Endothelial cell of umbilical vein (primary cell): ENCODE results near the gene DIDO1. TPM values are rescaled to one million over a fixed set of nuclear protein-coding genes. Genes with fewer than 3 reads are reported as not detected.
A peak's percentile ranks its signal among the peaks of the same experiment; 100 is the strongest.

Experiments
- BruUV-seq: library from RNA; stranded (reverse); fragments of 400-500 nt; replicated peaks from 2 replicates; lab custom pipeline; 2021; lab: Mats Ljungman, UMichigan
- CTCF ChIA-PET: fragments of 300-600, 350-600 bp; sonication (Branson Sonifier 250); formaldehyde crosslinking; loops from one replicate; lab custom pipeline; 2021; ENCODE audit warnings: antibody characterized with exemption, inconsistent platforms; lab: Charles Lee
- POLR2A ChIA-PET: fragments of 300-600, 350-600 bp; sonication (Branson Sonifier 250); formaldehyde crosslinking; loops from one replicate; lab custom pipeline; 2021; ENCODE audit warnings: antibody characterized with exemption, inconsistent platforms; lab: Charles Lee
- DNase-seq: peaks from one replicate; pipeline ENCODE4 v3.0.0-alpha.2; 2011; ENCODE audit warnings: low read depth, low spot score
- FAIRE-seq: peaks from 2 replicates; lab custom pipeline; 2011; peaks lifted over from hg19 to GRCh38; lab: Jason Lieb, UNC
- H2AFZ ChIP-seq: 2 replicates; pipeline ENCODE4 v1.6.0; 2012; ENCODE audit warnings: low read depth, low read length, control low read depth, inconsistent platforms
- H3K27ac ChIP-seq: 2 replicates; pipeline ENCODE4 v1.5.1; 2011; ENCODE audit warnings: low read depth, mild to moderate bottlenecking, control low read depth, low read length, moderate library complexity; ENCODE audit not compliant: insufficient read depth
- H3K27me3 ChIP-seq, 2 experiments: 2 replicates each; pipeline versions ENCODE4 v1.6.0 to v1.6.1; 2011; ENCODE audit warnings: low read length in 2 of 2, mixed read lengths in 1 of 2; ENCODE audit not compliant: control insufficient read depth in 2 of 2, insufficient read depth in 2 of 2
- H3K36me3 ChIP-seq, 2 experiments: 2 replicates in 1 of 2; 3 replicates in 1 of 2; pipeline ENCODE4 v1.5.1; 2011; ENCODE audit warnings: low read length in 2 of 2, mild to moderate bottlenecking in 1 of 2, moderate library complexity in 1 of 2; ENCODE audit not compliant: control insufficient read depth in 2 of 2, insufficient read depth in 2 of 2; ENCODE audit errors: extremely low read depth in 1 of 2
- H3K4me1 ChIP-seq: 3 replicates; pipeline ENCODE4 v1.5.1; 2011; ENCODE audit warnings: mild to moderate bottlenecking, low read length; ENCODE audit not compliant: control insufficient read depth, insufficient read depth; ENCODE audit errors: extremely low read depth
- H3K4me2 ChIP-seq: 2 replicates; pipeline ENCODE4 v1.6.1; 2011; ENCODE audit warnings: low read length, control low read depth, mixed read lengths; ENCODE audit not compliant: insufficient read depth
- H3K4me3 ChIP-seq, 3 experiments: fragments of 200-600 bp in 1 of 3; sonication (generic), shearing (Covaris generic) in 1 of 3; replicated peaks in 1 of 3; 2 replicates each; pipeline ENCODE4 v1.5.1; 2011 to 2016; ENCODE audit warnings: control low read depth in 3 of 3, low read length in 3 of 3, mild to moderate bottlenecking in 2 of 3, inconsistent platforms in 1 of 3, low read depth in 1 of 3, moderate library complexity in 1 of 3; ENCODE audit not compliant: insufficient read depth in 1 of 3
- H3K79me2 ChIP-seq: 2 replicates; pipeline ENCODE4 v1.6.0; 2012; ENCODE audit warnings: low read length, inconsistent platforms; ENCODE audit not compliant: control insufficient read depth, insufficient read depth
- H3K9ac ChIP-seq: replicated peaks from 2 replicates; pipeline ENCODE3; 2011; ENCODE audit warnings: low read length, control low read depth; ENCODE audit not compliant: insufficient read depth; ENCODE audit errors: extremely low read depth
- H3K9me1 ChIP-seq: replicated peaks from 3 replicates; pipeline ENCODE4 v1.6.0; 2011; ENCODE audit warnings: mild to moderate bottlenecking, low read length; ENCODE audit not compliant: control insufficient read depth, insufficient read depth; ENCODE audit errors: extremely low read depth
- H3K9me3 ChIP-seq: replicated peaks from 2 replicates; pipeline ENCODE4 v1.5.1; 2012; ENCODE audit warnings: low read length, inconsistent platforms; ENCODE audit not compliant: control insufficient read depth, insufficient read depth
- H4K20me1 ChIP-seq: replicated peaks from 2 replicates; pipeline ENCODE3; 2011; ENCODE audit warnings: mild to moderate bottlenecking, low read length; ENCODE audit not compliant: control insufficient read depth, insufficient read depth; ENCODE audit errors: extremely low read depth
- CTCF ChIP-seq, 2 donors: IDR thresholded peaks; 1 replicate in 1 of 2; 2 replicates in 1 of 2; pipeline ENCODE4 v1.5.1; 2011; ENCODE audit warnings: low read length in 2 of 2, mild to moderate bottlenecking in 2 of 2, moderate library complexity in 2 of 2, control low read depth in 1 of 2, inconsistent platforms in 1 of 2, low read depth in 1 of 2; ENCODE audit not compliant: insufficient read depth in 1 of 2; ENCODE audit errors: extremely low read depth in 1 of 2
- EZH2 ChIP-seq: IDR thresholded peaks from 2 replicates; pipeline ENCODE4 v1.6.1; 2012; ENCODE audit warnings: borderline replicate concordance, low read depth, mild to moderate bottlenecking, moderate library complexity, low read length, inconsistent platforms; ENCODE audit not compliant: severe bottlenecking
- GATA2 ChIP-seq: IDR thresholded peaks from 2 replicates; pipeline ENCODE4 v1.7.0; 2011; ENCODE audit warnings: low read depth, mild to moderate bottlenecking, moderate library complexity, mixed read lengths, low read length; ENCODE audit not compliant: insufficient read length, insufficient read depth
- JUN ChIP-seq: IDR thresholded peaks from 2 replicates; pipeline ENCODE4 v1.6.1; 2011; ENCODE audit warnings: borderline replicate concordance, low read depth; ENCODE audit not compliant: insufficient read length, insufficient read depth
- dilution Hi-C: fragments of 300-500 bp; cut with MboI; formaldehyde crosslinking; loops from one replicate; pipeline ENCODE4 v1.15.0; 2019; ENCODE audit warnings: low sequenced_read_pairs; ENCODE audit not compliant: extremely low pct_ligation_motif_present
- intact Hi-C: fragments of 100-400 bp; cut with micrococcal nuclease; formaldehyde crosslinking; loops from one replicate; pipeline ENCODE4 v1.10.0; 2022
- polyA plus RNA-seq, 4 experiments: library from polyadenylated mRNA; depleted of rRNA in 3 of 4; stranded (reverse) in 3 of 4; unstranded in 1 of 4; fragments of >200 nt; gene quantifications; 2 replicates each; pipeline versions ENCODE4 v1.2.1 to v1.2.3, GENCODE V29; 2011 to 2012; ENCODE audit warnings: missing spikeins in 1 of 4
- total RNA-seq: library from RNA; stranded (reverse); gene quantifications from 2 replicates; pipeline ENCODE4 v1.2.3, GENCODE V29; 2021

DIDO1 gene
- total and polyA plus RNA-seq, 2 donors (not counting 3 experiments of a cell fraction or from before 2014, with no cell fraction given), result 22.1 to 51.2 TPM

DNA sequence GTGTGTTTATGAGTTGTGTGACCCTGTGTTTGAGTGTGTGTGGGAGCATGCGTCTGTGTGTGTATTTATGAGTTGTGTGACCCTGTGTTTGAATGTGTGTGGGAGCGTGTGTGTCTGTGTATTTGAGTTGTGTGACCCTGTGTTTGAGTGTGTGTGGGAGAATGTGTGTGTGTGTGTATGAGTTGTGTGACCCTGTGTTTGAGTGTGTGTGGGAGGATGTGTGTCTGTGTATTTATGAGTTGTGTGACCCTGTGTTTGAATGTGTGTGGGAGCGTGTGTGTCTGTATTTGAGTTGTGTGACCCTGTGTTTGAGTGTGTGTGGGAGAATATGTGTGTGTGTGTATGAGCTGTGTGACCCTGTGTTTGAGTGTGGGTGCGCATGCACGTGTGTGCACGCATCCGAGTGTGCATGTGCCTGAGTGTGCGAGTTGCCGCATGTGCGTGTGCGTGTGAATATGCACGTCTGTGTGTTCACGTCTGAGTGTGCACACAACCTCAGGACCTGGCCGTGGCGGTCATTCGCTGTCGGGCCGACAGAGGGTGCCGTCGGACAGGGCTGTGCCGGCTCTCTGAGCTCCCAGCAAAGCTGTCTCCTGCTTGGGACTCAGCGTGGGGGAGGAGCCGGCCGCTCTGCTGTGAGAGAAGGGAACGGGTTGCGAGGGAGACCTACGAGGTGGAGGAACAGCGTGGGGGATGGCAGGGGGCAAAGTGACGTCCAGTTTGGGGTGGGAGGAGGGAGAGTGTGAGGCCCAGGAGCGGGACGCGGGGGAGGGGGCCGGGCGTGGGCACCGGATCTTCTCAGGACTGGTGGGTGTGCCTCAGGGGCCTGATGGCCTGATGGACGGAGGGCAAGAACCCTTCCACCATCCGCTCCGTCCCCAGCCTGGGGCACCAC lies 45.9 kb upstream of the DIDO1 start:
- no peaks in the 10 kb centered on the region for H4K20me1 ChIP-seq
- TF ChIP-seq GATA2, result no peak
- TF ChIP-seq EZH2, result no peak
- no peak for TF ChIP-seq JUN
- peak; percentile 85 to 93 for TF ChIP-seq CTCF (IDR thresholded peaks at IDR 0.05; ENCODE audit: extremely low read depth in 1 of 2, insufficient read depth in 1 of 2, low read depth in 1 of 2, low read length in 2 of 2)
- H3K27me3 ChIP-seq, result peaks cover 27 to 29% of the 10 kb centered on the region in 2 experiments
- FAIRE-seq (peak; percentile 85), DNase-seq (peak; percentile 79)
- H3K27ac ChIP-seq, result no peak overlapping the region
- dilution Hi-C loops (no loop called here), intact Hi-C loops (loop anchor here (1.0 kb wide), 2 partner anchors 18 to 37 kb away; no protein-coding TSS in a partner anchor)
- no peaks in the 10 kb centered on the region for H3K9me1 ChIP-seq
- H3K9ac ChIP-seq, result no peak overlapping the region
- no peaks in the 10 kb centered on the region for H3K79me2 ChIP-seq
- POLR2A ChIA-PET, result interaction anchor here (1.4 kb wide), 1 partner anchor 34 kb away, joined by 3 read pairs; the partner anchor contains the start of gene BHLHE23
- H3K4me3 ChIP-seq, result no peak overlapping the region
- no peaks in the 10 kb centered on the region for H3K36me3 ChIP-seq
- CTCF ChIA-PET, result interaction anchor here (0.5 to 1.7 kb wide), 40 partner anchors 9 to 660 kb away, joined by 3 to 18 read pairs (median 4); partner anchors contain the start of genes DIDO1, GID8, SLC17A9 and TCFL5
- H3K4me2 ChIP-seq, result no peak overlapping the region
- no peaks in the 10 kb centered on the region for H3K9me3 ChIP-seq
- H2AFZ ChIP-seq, result peak overlapping the region; percentile 29
- no TSS peak for BruUV-seq
- no peaks in the 10 kb centered on the region for H3K4me1 ChIP-seq
